SJSA1 (cell line): ENCODE data around the gene XRCC6. TPM values are rescaled to one million over a fixed set of nuclear protein-coding genes. Genes with fewer than 3 reads are reported as not detected.
"Not testable (repeated sequence)": the region's sequence is repeated elsewhere in the genome, so short reads cannot be mapped to it uniquely, and the experiment has no call there.

ENCODE experiments used
- DNase-seq, 2 experiments: peaks; one replicate each; pipeline ENCODE4 v3.0.0-alpha.2; 2015 to 2020; ENCODE audit warnings: low spot score in 2 of 2, low read depth in 1 of 2
- H3K27ac ChIP-seq: fragments of 250-450 bp; sonication (Bioruptor Pico); 2 replicates; pipeline ENCODE4 v1.5.1; 2020; ENCODE audit warnings: mild to moderate bottlenecking, moderate library complexity
- H3K27me3 ChIP-seq: fragments of 250-450 bp; sonication (Bioruptor Pico); replicated peaks from 2 replicates; pipeline ENCODE4 v1.5.1; 2020; ENCODE audit warnings: mild to moderate bottlenecking, moderate library complexity
- H3K36me3 ChIP-seq: fragments of 250-450 bp; sonication (Bioruptor Pico); 2 replicates; pipeline ENCODE4 v1.5.1; 2020; ENCODE audit warnings: mild to moderate bottlenecking
- H3K4me1 ChIP-seq: fragments of 250-450 bp; sonication (Bioruptor Pico); replicated peaks from 2 replicates; pipeline ENCODE4 v1.6.1; 2021; ENCODE audit warnings: mild to moderate bottlenecking
- H3K4me3 ChIP-seq: fragments of 250-450 bp; sonication (Bioruptor Pico); 2 replicates; pipeline ENCODE4 v1.5.1; 2020; ENCODE audit warnings: mild to moderate bottlenecking
- H3K9me3 ChIP-seq: fragments of 250-450 bp; sonication (Bioruptor Pico); replicated peaks from 2 replicates; pipeline ENCODE4 v1.5.1; 2020; ENCODE audit warnings: mild to moderate bottlenecking
- total RNA-seq: library from RNA; depleted of rRNA; stranded (reverse); fragments of >200 nt; shearing (Covaris generic); gene quantifications from 2 replicates; pipeline ENCODE4 v1.2.3, GENCODE V29; 2014

The XRCC6 gene
- total RNA-seq, 1 experiment from 2014 or later, result 624 TPM

GRCh38 chr22:41668971-41669911, 48.1 kb downstream of the XRCC6 start:
- H3K27me3 ChIP-seq, result no peaks in the 10 kb centered on the region
- H3K4me3 ChIP-seq, result no peak overlapping the region
- H3K9me3 ChIP-seq, result no peaks in the 10 kb centered on the region
- H3K27ac ChIP-seq, result peak overlapping the region; percentile 97
- peak; percentile 92 to 99 for DNase-seq
- H3K36me3 ChIP-seq, result peaks cover 40% of the 10 kb centered on the region
- peaks cover 71% of the 10 kb centered on the region for H3K4me1 ChIP-seq

DNA sequence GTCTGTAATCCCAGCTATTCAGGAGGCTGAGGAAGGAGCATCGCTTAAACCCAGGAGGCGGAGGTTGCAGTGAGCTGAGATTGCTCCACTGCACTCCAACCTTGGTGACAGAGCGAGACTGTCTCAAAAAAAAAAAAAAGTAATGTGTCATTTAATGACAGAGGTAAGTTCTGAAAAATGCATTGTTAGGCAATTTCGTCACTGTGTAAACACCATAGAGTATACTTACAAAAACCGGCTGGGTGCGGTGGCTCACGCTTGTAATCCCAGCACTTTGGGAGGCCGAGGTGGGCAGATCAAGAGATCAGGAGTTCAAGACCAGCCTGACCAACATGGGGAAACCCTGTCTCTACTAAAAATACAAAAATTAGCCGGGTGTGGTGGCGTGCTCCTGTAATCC, 51.0 kb downstream of the XRCC6 start:
- H3K9me3 ChIP-seq, H3K27me3 ChIP-seq, H3K4me3 ChIP-seq: not testable (repeated sequence)
- DNase-seq, result peak; percentile 83 to 89
- Histone ChIP-seq H3K4me1 (peaks cover 62% of the 10 kb centered on the region), H3K36me3 (peaks cover 42% of the 10 kb centered on the region), H3K27ac (peak overlapping the region; percentile 97)

GRCh38 chr22:41672780-41673509, 51.9 kb downstream of the XRCC6 start:
- peak in 1 of 2 experiments; percentile 47 for DNase-seq

GRCh38 chr22:41674846-41675340, 53.8 kb downstream of the XRCC6 start:
- H3K4me1 ChIP-seq, result peaks cover 35% of the 10 kb centered on the region
- no peak overlapping the region for H3K27ac ChIP-seq
- no peak for DNase-seq
- no peaks in the 10 kb centered on the region for H3K9me3 ChIP-seq
- no peaks in the 10 kb centered on the region for H3K27me3 ChIP-seq
- H3K4me3 ChIP-seq, result no peak overlapping the region
- peaks cover 68% of the 10 kb centered on the region for H3K36me3 ChIP-seq

More at GRCh38 chr22:41672780-41673509, 51.9 kb downstream of the XRCC6 start:
- peaks cover 48% of the 10 kb centered on the region for H3K36me3 ChIP-seq
- H3K4me1 ChIP-seq, result peaks cover 53% of the 10 kb centered on the region
- H3K9me3 ChIP-seq, result no peaks in the 10 kb centered on the region
- no peaks in the 10 kb centered on the region for H3K27me3 ChIP-seq
- no peak overlapping the region for H3K4me3 ChIP-seq
- peak overlapping the region; percentile 97 for H3K27ac ChIP-seq

GRCh38 chr22:41676134-41676533, 55.0 kb downstream of the XRCC6 start:
- no peak for DNase-seq
- H3K36me3 ChIP-seq, result peaks cover 80% of the 10 kb centered on the region
- H3K9me3 ChIP-seq, result no peaks in the 10 kb centered on the region
- H3K4me3 ChIP-seq, result no peak overlapping the region
- no peaks in the 10 kb centered on the region for H3K27me3 ChIP-seq
- peaks cover 23% of the 10 kb centered on the region for H3K4me1 ChIP-seq
- H3K27ac ChIP-seq, result no peak overlapping the region

GRCh38 chr22:41681616-41682015, 60.5 kb downstream of the XRCC6 start:
- DNase-seq, result no peak
- H3K36me3 ChIP-seq, result peaks cover 64% of the 10 kb centered on the region
- peak overlapping the region; percentile 51 for H3K4me3 ChIP-seq
- H3K27ac ChIP-seq, result no peak overlapping the region; the same call in 1 of the 2 replicates
- peaks cover 24% of the 10 kb centered on the region for H3K4me1 ChIP-seq
- H3K9me3 ChIP-seq, result no peaks in the 10 kb centered on the region
- H3K27me3 ChIP-seq, result no peaks in the 10 kb centered on the region

GRCh38 chr22:41682033-41682807, 61.1 kb downstream of the XRCC6 start:
- Histone ChIP-seq H3K4me3 (peak overlapping the region; percentile 51), H3K27me3 (no peaks in the 10 kb centered on the region), H3K36me3 (peaks cover 61% of the 10 kb centered on the region), H3K27ac (peak overlapping the region; percentile 45), H3K4me1 (peaks cover 27% of the 10 kb centered on the region), H3K9me3 (no peaks in the 10 kb centered on the region)
- peak; percentile 67 to 82 for DNase-seq

GRCh38 chr22:41683052-41683451, 62.0 kb downstream of the XRCC6 start:
- Histone ChIP-seq H3K27me3 (no peaks in the 10 kb centered on the region), H3K9me3 (no peaks in the 10 kb centered on the region), H3K36me3 (peaks cover 59% of the 10 kb centered on the region), H3K27ac (peak overlapping the region; percentile 45), H3K4me1 (peaks cover 32% of the 10 kb centered on the region), H3K4me3 (no peak overlapping the region)
- no peak for DNase-seq

- H3K4me1 ChIP-seq, result peaks cover 32% of the 10 kb centered on the region
- H3K9me3 ChIP-seq, result no peaks in the 10 kb centered on the region
- peak in 1 of 2 experiments; percentile 42 for DNase-seq
- no peaks in the 10 kb centered on the region for H3K27me3 ChIP-seq
- peaks cover 54% of the 10 kb centered on the region for H3K36me3 ChIP-seq
- H3K27ac ChIP-seq, result peak overlapping the region; percentile 45
- H3K4me3 ChIP-seq, result no peak overlapping the region
These were observed 62.5 kb downstream of the XRCC6 start for GRCh38 chr22:41683616-41684015.

GRCh38 chr22:41684194-41684593, 63.1 kb downstream of the XRCC6 start:
- H3K9me3 ChIP-seq, result no peaks in the 10 kb centered on the region
- peak overlapping the region; percentile 35 for H3K27ac ChIP-seq
- no peak overlapping the region for H3K4me3 ChIP-seq
- no peaks in the 10 kb centered on the region for H3K27me3 ChIP-seq
- DNase-seq, result no peak
- H3K4me1 ChIP-seq, result peaks cover 35% of the 10 kb centered on the region
- H3K36me3 ChIP-seq, result peaks cover 48% of the 10 kb centered on the region

- peaks cover 43% of the 10 kb centered on the region for H3K4me1 ChIP-seq
- not testable (repeated sequence) for H3K9me3 ChIP-seq, H3K4me3 ChIP-seq, H3K27me3 ChIP-seq, DNase-seq, H3K27ac ChIP-seq
- H3K36me3 ChIP-seq, result peaks cover 30% of the 10 kb centered on the region
These were observed 65.8 kb downstream of the XRCC6 start for GRCh38 chr22:41686890-41687289.

- Histone ChIP-seq H3K27ac (peak overlapping the region; percentile 84), H3K4me3 (peak overlapping the region; percentile 62), H3K9me3 (no peaks in the 10 kb centered on the region), H3K27me3 (no peaks in the 10 kb centered on the region), H3K4me1 (peaks cover 38% of the 10 kb centered on the region), H3K36me3 (peaks cover 21% of the 10 kb centered on the region)
- peak in 1 of 2 experiments; percentile 37 for DNase-seq
These were observed 66.8 kb downstream of the XRCC6 start for GRCh38 chr22:41687901-41688364.
